Mononuclear cell (primary cell): ENCODE data around the gene TIMP2. TPM values are rescaled to one million over a fixed set of nuclear protein-coding genes. Genes with fewer than 3 reads are reported as not detected.
"Not testable (repeated sequence)": the region's sequence is repeated elsewhere in the genome, so short reads cannot be mapped to it uniquely, and the experiment has no call there.

Experiments used
- H3K27me3 ChIP-seq: 2 replicates; pipeline ENCODE4 v1.6.0; 2011; ENCODE audit warnings: low read length, control low read depth; ENCODE audit not compliant: insufficient read depth
- H3K4me1 ChIP-seq: 2 replicates; pipeline ENCODE4 v1.5.1; 2011; ENCODE audit warnings: mild to moderate bottlenecking, low read length, control low read depth; ENCODE audit not compliant: insufficient read depth
- H3K4me3 ChIP-seq: 2 replicates; pipeline ENCODE4 v1.5.1; 2011; ENCODE audit warnings: mild to moderate bottlenecking, low read length, moderate library complexity
- H3K9me3 ChIP-seq: 2 replicates; pipeline ENCODE4 v1.5.1; 2011; ENCODE audit warnings: low read depth, mild to moderate bottlenecking, control low read depth, low read length
- total RNA-seq: library from RNA; depleted of rRNA; stranded (reverse); fragments of >200 nt; gene quantifications from one replicate; pipeline ENCODE4 v1.2.3, GENCODE V29; 2012

The TIMP2 gene
- total RNA-seq, 1 donor, result 19.9 TPM

DNA sequence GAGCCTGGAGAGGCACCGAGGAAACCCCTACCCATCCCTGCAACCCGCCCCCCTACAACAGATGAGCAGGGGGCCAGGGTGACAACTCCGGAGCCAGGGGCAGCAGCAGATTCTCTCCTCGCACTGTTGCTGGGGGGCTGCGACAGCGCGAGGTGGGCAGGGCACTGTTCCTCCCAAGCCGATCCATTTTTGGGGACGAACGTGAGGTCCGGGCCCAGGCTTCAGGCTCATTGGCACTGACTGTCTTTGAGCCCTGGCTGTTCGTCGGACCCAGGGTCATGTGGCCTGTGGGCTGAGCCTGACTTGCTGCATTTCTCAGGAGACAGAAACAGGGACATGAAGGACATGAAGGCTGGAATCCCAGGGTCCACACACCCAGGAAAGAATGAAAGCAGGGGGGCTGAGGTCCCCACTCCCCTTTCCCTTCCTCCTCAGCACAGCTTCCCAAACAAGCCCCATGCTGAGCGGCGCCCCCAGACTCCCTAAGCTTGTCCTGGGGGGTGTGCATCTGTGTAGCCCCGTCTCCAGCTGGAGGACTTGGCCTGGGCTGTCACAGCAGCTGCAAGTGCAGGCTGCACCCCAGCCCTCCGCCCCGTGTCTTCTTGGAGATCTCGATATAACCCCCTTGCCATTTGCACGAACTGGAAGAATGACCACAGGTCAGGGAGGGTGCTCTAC lies 40.9 kb downstream of the TIMP2 start:
- Histone ChIP-seq H3K4me3 (no peak overlapping the region), H3K27me3 (no peaks in the 10 kb centered on the region), H3K9me3 (no peaks in the 10 kb centered on the region), H3K4me1 (peaks cover 82% of the 10 kb centered on the region)

DNA sequence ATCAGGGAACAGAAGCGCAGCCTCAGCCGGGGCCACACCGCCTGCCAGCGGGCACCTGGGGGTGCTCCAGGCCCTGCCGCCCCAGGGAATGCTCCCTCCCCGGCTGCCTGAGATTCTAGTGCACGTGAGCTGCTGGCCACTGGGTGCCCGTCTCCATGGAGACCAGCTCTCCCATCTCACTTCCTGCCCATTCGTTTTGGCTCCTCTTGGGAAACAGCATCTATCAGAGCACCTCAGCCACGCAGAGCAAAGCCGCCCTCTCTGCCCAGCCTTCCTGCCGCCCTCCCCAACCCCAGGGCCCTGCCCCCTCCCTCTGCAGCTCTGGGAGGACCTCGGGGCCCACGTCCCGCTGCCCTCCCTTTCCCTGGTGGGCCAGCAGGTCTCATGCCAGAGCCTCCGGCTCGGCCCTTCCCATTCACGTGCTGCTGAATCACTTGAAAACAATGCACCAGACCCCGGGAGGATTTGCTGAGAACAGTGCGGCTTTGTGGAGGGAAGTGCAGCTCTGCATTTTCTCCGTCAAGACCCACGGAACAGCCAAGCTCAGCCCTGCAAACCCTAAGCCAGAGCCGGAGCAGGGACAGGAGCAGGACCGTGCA lies 41.6 kb downstream of the TIMP2 start:
- peaks cover 81% of the 10 kb centered on the region for H3K4me1 ChIP-seq
- H3K27me3 ChIP-seq, result no peaks in the 10 kb centered on the region
- no peak overlapping the region for H3K4me3 ChIP-seq

GRCh38 chr17:78883089-78883532 lies 42.1 kb downstream of the TIMP2 start:
- H3K27me3 ChIP-seq, result no peaks in the 10 kb centered on the region
- H3K4me1 ChIP-seq, result peaks cover 76% of the 10 kb centered on the region
- H3K4me3 ChIP-seq, result no peak overlapping the region
- no peaks in the 10 kb centered on the region for H3K9me3 ChIP-seq

More for the DNA sequence above, 41.6 kb downstream of the TIMP2 start:
- no peaks in the 10 kb centered on the region for H3K9me3 ChIP-seq

GRCh38 chr17:78882540-78883088 lies 42.6 kb downstream of the TIMP2 start:
- H3K4me1 ChIP-seq, result peaks cover 75% of the 10 kb centered on the region
- no peak overlapping the region for H3K4me3 ChIP-seq

GRCh38 chr17:78879635-78880186 lies 45.5 kb downstream of the TIMP2 start:
- Histone ChIP-seq H3K27me3 (no peaks in the 10 kb centered on the region), H3K4me3 (no peak overlapping the region)

More at GRCh38 chr17:78882540-78883088, 42.6 kb downstream of the TIMP2 start:
- no peaks in the 10 kb centered on the region for H3K27me3 ChIP-seq
- H3K9me3 ChIP-seq, result no peaks in the 10 kb centered on the region

GRCh38 chr17:78878871-78879527 lies 46.2 kb downstream of the TIMP2 start:
- no peaks in the 10 kb centered on the region for H3K9me3 ChIP-seq
- H3K27me3 ChIP-seq, result no peaks in the 10 kb centered on the region
- peaks cover 68% of the 10 kb centered on the region for H3K4me1 ChIP-seq
- no peak overlapping the region for H3K4me3 ChIP-seq

More at GRCh38 chr17:78879635-78880186, 45.5 kb downstream of the TIMP2 start:
- Histone ChIP-seq H3K4me1 (peaks cover 74% of the 10 kb centered on the region), H3K9me3 (no peaks in the 10 kb centered on the region)

DNA sequence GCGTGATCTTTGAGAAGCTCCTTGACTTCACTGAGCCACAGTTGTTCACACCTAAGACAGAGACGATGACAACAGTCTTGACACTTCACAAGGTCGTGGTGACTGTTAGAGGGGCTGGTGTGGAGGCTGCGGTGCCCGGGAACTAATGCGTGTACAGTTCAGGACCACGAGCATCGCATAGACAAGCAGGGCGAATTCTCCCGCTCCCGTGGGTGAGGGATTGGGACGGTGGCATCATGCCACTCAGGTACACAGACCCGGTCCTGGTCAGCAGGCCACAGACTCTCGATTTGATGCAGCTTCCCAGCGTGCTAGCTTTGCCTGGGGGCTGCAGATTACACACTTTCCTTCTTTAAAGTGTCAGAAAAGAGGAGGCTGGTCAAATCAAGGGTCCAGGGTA lies 46.9 kb downstream of the TIMP2 start:
- H3K4me3 ChIP-seq, result no peak overlapping the region
- peaks cover 60% of the 10 kb centered on the region for H3K4me1 ChIP-seq
- H3K27me3 ChIP-seq, result no peaks in the 10 kb centered on the region
- H3K9me3 ChIP-seq, result no peaks in the 10 kb centered on the region

GRCh38 chr17:78876954-78877517 lies 48.2 kb downstream of the TIMP2 start:
- peaks cover 48% of the 10 kb centered on the region for H3K4me1 ChIP-seq
- not testable (repeated sequence) for H3K4me3 ChIP-seq, H3K27me3 ChIP-seq, H3K9me3 ChIP-seq

DNA sequence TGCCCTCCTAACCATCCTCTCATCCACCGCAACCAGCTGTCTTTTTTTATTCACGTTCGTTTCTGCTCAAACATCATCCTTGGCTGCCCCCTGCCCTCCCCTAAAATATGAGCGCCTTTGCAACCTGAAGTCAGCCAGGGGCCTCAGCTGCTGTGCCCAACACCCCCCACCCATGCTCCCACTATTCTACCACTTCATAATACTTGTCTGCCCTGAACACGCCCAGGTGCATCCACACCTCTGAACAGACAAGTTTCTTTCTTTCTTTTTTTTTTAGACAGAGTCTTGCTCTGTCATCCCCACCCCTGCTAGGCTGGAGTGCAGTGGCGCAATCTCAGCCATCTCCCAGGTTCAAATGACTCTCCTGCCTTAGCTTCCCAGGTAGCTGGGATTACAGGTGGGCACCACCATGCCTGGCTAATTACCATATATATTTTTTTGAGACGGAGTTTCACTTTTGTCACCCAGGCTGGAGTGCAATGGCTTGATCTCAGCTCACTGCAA lies 49.0 kb downstream of the TIMP2 start:
- H3K4me1 ChIP-seq, result peaks cover 45% of the 10 kb centered on the region
- H3K9me3 ChIP-seq, result no peaks in the 10 kb centered on the region
- H3K27me3 ChIP-seq, result no peaks in the 10 kb centered on the region
- H3K4me3 ChIP-seq, result no peak overlapping the region

DNA sequence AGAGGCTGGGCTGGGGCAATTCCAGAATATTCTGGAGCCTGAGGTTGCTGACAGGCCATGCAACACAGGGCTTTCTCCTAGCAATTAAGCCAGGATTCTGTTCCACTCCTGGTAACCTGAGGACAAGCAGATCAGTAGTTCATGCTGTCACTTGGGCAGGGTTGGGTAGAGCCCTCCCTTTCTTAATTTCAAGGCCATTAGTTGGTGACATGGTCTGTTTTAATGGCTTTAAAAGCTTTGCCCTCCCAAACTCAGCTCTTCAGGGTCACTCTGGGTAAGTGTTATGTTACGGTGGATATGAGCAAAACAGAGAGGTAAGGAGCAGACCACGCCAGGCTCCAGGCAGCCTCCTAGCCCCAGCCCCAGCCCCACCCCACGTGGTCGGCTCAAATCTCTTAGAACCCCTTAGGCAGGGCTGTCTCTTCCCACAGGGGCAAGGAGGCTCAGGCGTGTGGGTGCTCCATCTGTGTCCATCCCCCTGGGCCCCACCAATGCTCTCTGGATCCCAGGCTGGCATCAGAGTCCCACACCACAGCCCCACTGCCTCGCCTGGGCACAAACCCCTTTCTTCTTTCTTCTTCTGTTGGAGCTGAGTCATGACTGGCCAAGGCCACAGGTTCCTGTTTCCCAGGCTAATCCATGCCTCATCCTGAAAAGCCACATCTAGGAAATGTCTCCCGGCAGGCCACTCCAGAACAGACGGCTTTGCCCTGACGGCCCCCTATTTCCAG lies 49.7 kb downstream of the TIMP2 start:
- Histone ChIP-seq H3K27me3 (no peaks in the 10 kb centered on the region), H3K9me3 (no peaks in the 10 kb centered on the region), H3K4me3 (no peak overlapping the region), H3K4me1 (peaks cover 39% of the 10 kb centered on the region)

DNA sequence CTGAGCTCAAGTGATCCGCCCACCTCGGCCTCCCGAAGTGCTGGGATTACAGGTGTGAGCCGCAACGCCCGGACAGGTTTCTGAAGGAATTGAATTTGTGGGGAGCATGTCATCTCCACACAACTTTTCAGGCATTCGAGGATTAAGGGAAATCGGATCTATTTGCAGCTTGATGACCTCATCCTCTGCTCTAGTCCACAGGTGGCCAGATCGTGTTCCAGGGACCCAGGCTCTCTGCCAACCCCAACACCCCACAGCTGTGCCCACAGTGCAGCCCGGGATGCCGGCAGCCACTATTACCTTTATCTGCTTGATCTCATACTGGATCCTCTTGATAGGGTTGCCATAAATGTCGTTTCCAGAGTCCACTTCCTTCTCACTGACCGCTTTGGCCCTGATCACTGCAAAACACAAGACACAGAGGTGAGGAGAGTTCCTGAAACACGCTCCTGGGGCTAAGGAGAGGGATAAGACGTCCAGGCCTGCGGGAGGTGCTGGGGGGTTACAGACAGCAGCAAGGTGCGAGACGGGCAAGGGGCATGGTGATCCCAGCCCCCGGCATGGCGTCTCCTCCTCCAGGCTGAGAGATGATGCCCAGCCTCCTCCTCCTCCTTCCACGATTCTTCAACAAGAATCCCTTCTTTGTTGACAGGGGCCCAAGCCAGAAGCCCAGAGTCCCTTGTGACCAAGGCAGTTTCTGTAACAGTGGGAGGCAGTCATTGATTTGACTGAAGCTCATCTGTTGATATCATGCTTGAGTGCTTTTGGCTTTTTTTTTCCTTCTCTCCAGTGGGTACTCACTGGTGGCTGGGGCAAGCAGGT lies 51.5 kb downstream of the TIMP2 start:
- Histone ChIP-seq H3K27me3 (no peaks in the 10 kb centered on the region), H3K9me3 (no peaks in the 10 kb centered on the region), H3K4me3 (no peak overlapping the region), H3K4me1 (peaks cover 21% of the 10 kb centered on the region)

DNA sequence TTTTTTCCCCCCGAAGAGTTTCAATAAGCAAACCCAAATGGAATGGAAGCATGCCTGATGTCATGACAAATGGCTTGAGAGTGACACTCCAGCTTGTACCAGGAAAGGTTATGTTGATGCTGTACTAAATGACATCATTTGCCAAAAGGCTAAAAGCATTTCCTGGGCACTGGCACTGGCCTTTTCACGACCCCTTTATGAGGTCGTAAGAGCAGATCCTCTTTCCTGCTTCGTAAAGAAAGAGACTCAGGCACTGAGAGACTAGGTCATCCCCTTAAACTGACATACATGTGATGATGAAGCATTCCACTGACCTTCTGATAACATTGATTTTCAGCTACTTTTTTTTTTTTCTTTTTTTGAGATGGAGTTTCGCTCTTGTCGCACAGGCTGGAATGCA lies 52.7 kb downstream of the TIMP2 start:
- no peaks in the 10 kb centered on the region for H3K9me3 ChIP-seq
- no peaks in the 10 kb centered on the region for H3K27me3 ChIP-seq
- peaks cover 21% of the 10 kb centered on the region for H3K4me1 ChIP-seq
- no peak overlapping the region for H3K4me3 ChIP-seq

- Histone ChIP-seq H3K4me3 (no peak overlapping the region), H3K27me3 (no peaks in the 10 kb centered on the region), H3K4me1 (peaks cover 28% of the 10 kb centered on the region), H3K9me3 (no peaks in the 10 kb centered on the region)
These were observed 54.6 kb downstream of the TIMP2 start for GRCh38 chr17:78870621-78871020.
